GM18861 (cell line): Measurements from ENCODE around the gene HDAC5.
"Not testable (repeated sequence)": the region's sequence is repeated elsewhere in the genome, so short reads cannot be mapped to it uniquely, and the experiment has no call there.

ENCODE experiments used
- ATAC-seq: cut with Tn5 transposase; IDR thresholded peaks from one replicate; pipeline ENCODE4 v1.9.1; 2021; ENCODE audit not compliant: unreplicated experiment

The HDAC5 gene

GRCh38 chr17:44071198-44071520, 52.3 kb downstream of the HDAC5 start:
- no peak for ATAC-seq

- ATAC-seq = peak; percentile 69
Observed at GRCh38 chr17:44070455-44071197, 52.8 kb downstream of the HDAC5 start, which contains the start of gene G6PC3. TSS of gene G6PC3 (plus strand) at chr17:44070735. CDS start at chr17:44070966, 231 bp downstream.

DNA sequence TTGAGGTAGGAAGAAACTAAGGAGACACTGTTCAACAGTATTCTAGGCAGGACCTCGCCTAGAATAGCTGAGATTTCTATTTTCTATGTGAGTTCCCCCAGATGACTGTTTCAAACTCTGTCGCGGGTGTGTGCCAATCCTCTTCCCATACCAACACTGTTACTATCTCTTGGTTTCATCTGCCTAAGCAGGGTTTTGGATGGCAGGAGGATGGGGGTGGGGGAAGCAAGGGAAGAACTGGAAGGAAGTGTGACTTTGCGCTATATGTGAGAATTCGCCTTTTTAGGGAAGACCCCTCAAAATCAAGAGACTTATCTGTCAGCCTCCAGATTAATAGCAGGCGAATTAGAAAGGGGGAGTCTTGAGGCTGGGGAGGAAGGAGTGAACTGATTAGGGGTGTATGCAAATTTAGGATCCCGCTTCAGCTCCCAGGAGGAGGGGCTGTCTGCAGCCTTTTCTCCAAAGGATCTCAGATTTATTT, 53.4 kb downstream of the HDAC5 start:
- peak; percentile 3 for ATAC-seq

GRCh38 chr17:44067545-44067940, 55.9 kb downstream of the HDAC5 start:
- ATAC-seq = no peak

- ATAC-seq = peak; percentile 56
Observed at GRCh38 chr17:44066204-44066930, 57.1 kb downstream of the HDAC5 start, which contains the start of gene LSM12. TSS of gene LSM12 (minus strand) at chr17:44066671. CDS start at chr17:44066587, 84 bp downstream.

- ATAC-seq = no peak
Observed at GRCh38 chr17:44065668-44066203, 57.7 kb downstream of the HDAC5 start.

DNA sequence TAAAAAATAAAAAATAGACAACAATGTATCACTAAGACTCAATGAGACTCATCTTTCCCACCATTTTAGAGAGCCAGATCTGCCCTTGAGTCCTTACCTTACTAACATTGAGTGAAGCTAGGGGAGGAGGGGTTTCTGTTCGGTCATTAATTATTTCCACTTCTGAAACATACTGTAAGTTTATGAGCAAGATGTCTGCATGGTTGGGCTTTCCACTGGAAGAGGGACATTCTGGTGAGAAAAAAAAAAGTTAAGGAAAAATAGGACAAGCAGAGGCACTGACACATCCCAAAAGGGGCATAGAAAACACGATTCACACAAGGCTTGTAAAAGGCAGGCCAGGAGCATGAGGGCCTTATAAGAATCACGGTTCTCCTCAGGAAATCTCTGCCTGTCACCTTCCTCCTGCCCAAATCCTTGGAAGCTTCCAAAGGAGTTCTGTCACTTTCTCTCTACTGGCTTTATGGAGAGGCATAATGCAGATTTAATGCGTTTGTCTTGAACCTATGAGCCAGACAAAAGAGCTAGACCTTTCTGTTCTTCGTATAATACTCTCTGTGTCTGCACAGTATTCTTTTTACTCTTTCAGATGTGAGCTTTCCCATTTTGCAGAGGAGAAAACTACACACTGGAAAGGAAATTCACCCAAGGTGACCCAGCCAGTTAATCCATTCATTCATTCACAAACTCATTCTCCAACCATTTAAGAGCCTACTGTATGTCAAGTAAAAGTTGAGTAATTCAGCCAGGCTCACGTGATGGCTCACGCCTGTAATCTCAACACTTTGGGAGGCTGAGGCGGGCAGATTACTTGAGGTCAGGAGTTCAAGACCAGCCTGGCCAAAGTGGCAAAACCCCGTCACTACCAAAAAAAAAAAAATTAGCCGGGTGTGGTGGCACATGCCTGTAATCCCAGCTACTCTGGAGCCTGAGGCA, 59.5 kb downstream of the HDAC5 start:
- ATAC-seq = no peak

DNA sequence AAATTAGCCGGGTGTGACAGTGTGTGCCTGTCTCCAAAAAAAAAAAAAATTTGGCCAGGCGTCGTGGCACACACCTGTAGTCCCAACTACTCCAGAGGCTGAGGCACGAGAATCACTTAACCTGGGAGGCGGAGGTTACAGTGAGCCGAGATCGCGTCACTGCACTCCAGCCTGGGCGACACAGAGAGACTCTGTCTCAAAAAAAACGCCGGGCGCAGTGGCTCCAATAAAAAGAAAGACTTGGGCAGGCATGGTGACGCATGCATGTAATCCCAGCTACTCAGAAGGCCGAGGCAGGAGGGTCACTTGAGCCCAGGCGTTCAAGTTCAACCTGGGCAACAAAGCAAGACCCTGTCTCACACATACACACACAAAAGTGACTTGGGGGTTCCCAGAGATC, 60.6 kb downstream of the HDAC5 start:
- no peak for ATAC-seq

- no peak for ATAC-seq
Observed at GRCh38 chr17:44061446-44061845, 62.0 kb downstream of the HDAC5 start.

- ATAC-seq = no peak
Observed at GRCh38 chr17:44059101-44059892, 64.1 kb downstream of the HDAC5 start.

DNA sequence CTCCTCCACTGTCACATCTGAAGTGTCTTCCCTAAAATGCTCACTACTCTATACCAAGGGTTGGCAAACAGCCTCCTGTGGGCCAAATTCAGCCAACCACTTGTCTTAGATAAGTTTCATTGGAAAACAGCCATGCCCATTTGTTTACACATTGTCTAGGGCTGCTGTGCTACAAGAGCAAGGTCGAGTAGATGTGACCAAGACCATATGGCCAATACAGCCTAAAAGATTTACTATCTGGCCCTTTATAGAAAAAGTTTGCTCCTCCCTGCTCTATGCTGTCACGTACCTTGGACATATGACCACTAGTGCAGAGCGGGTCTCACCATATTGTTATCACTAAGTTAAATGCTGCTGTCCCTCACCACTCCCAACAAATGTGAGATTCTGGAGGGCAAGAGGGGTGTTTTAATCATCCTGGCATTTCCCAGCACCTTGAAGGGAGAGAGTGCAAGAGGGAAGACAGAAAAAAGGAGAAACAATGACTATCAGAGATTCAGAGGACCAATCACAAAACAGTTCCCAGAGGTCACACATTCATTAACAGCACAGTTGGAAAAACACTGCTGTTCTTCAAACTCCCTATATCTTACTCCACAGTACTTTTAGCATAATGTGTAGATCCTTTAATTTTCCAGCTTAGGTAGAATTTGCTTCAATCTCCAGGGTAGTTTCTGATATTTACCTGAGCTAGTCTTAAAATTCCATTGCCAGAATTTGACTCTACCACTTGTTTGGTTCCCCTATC, 70.1 kb downstream of the HDAC5 start:
- ATAC-seq = no peak

GRCh38 chr17:44049294-44050060, 74.0 kb downstream of the HDAC5 start:
- no peak for ATAC-seq

DNA sequence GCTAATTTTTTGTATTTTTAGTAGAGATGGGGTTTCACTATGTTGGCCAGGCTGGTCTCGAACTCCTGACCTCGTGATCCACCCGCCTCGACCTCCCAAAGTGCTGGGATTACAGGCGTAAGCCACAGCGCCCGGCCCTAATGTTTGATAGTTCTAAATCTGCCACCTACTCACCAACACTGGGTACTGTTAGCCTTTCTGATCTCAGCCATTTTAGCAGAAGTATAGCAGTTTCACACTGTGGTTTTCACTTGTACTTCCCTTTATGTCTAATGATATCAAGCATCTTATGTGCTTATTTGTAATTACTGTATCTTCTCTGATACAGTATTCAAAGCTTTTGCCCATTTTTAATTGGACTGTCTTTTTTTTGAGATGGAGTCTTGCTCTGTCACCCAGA, 76.5 kb downstream of the HDAC5 start:
- ATAC-seq = not testable (repeated sequence)

GRCh38 chr17:44045486-44045885, 78.0 kb downstream of the HDAC5 start:
- no peak for ATAC-seq

DNA sequence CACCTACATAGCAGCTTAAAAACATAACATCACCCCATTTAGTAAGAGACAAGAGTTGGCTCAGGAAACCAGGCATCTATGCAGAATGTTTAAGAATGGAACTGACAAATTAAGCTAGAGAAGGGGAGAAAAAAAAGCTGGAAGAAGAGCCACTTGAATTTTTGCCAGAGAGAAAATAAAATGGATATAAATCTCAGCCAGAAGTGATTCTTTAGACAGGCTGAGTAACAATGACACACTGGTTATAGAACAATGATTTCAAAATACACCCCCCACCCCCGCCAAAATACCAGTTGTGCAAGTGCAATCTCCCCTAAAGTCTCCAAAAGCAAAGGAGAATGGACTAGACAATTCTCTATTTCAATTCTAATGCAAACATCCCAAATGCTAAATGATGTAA, 79.4 kb downstream of the HDAC5 start:
- ATAC-seq = no peak

- ATAC-seq = no peak
Observed at GRCh38 chr17:44043272-44043696, 80.2 kb downstream of the HDAC5 start.

DNA sequence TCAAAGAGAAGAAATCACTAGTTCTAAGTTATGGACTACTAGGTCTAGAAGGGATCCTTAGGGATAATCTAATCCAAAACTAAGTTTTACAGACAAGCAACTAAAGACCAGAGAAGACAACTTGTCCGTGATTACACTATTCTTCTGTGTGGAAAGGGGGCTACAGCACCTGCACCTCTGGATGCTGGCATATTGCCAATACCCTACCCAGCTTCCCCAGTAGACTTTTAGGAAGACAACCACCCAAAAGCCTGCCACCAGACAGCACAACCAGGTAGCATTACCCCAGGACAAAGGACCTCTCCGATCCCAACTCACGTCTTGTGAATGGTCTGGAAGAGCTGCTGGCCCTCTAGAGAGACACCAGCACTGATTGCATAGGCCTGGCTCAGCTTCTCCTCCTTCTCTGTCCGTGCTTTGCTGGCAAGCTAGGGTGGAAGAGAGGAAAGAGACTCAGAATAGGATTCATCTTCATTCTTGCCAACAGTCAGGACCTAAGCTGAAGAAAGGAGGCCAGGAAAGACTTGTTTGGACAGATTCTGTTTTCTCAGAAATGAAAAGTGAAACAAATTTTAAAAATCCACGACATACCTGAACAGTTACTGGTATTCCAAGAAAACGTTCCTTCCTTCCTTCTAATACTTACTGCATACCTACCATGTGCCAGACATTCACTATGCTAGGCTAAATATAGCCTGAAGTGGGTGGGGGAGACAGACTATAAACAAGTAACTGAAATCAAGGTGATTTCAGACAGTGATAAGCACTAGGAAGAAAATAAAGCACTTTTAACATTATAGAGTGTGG, 83.4 kb downstream of the HDAC5 start:
- no peak for ATAC-seq

- ATAC-seq = no peak
Observed at GRCh38 chr17:44038604-44039011, 84.8 kb downstream of the HDAC5 start.
